ENCODE data around the gene TOE1. TPM values are rescaled to one million over a fixed set of nuclear protein-coding genes. Genes with fewer than 3 reads are reported as not detected.

The TOE1 gene
- total RNA-seq, 2 donors from 2014 or later, result 9.6 to 16.7 TPM

GRCh38 chr1:45348609-45348965 lies 8.6 kb downstream of the TOE1 start:
- peaks cover 18% of the 10 kb centered on the region for H3K36me3 ChIP-seq (ENCODE audit: control insufficient read depth, insufficient read depth, low read length)
- no peak overlapping the region for H3K9ac ChIP-seq (ENCODE audit: extremely low read depth, low read length, poor library complexity, severe bottlenecking)
- H3K27me3 Mint-ChIP-seq (ENCODE audit: insufficient read depth), result no peaks in the 10 kb centered on the region
- H3K4me1 Mint-ChIP-seq, result no peaks in the 10 kb centered on the region
- no peak overlapping the region for H3K4me3 ChIP-seq (ENCODE audit: low read length)
- H3K36me3 Mint-ChIP-seq (ENCODE audit: low read depth), result peaks cover 15% of the 10 kb centered on the region
- no peak overlapping the region for H3K27ac ChIP-seq (ENCODE audit: low read depth, low read length)
- TF ChIP-seq, protein P1, sequence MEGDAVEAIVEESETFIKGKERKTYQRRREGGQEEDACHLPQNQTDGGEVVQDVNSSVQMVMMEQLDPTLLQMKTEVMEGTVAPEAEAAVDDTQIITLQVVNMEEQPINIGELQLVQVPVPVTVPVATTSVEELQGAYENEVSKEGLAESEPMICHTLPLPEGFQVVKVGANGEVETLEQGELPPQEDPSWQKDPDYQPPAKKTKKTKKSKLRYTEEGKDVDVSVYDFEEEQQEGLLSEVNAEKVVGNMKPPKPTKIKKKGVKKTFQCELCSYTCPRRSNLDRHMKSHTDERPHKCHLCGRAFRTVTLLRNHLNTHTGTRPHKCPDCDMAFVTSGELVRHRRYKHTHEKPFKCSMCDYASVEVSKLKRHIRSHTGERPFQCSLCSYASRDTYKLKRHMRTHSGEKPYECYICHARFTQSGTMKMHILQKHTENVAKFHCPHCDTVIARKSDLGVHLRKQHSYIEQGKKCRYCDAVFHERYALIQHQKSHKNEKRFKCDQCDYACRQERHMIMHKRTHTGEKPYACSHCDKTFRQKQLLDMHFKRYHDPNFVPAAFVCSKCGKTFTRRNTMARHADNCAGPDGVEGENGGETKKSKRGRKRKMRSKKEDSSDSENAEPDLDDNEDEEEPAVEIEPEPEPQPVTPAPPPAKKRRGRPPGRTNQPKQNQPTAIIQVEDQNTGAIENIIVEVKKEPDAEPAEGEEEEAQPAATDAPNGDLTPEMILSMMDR (conservative IDR thresholded peaks at IDR 0.05), result no peak
- WGBS, 2 experiments (ENCODE audit: insufficient coverage in 1 of 2, insufficient read length in 1 of 2), result 91 to 93% methylated on average over 1 of the region's 1 CpG
- no peak for DNase-seq
- no peaks in the 10 kb centered on the region for H3K4me1 ChIP-seq (ENCODE audit: control insufficient read depth, insufficient read depth, low read length)
- no peaks in the 10 kb centered on the region for H3K27me3 ChIP-seq (ENCODE audit: control insufficient read depth, insufficient read depth, low read length, poor library complexity, severe bottlenecking)
- H3K4me3 Mint-ChIP-seq, result no peak overlapping the region
- no peak overlapping the region for H3K27ac Mint-ChIP-seq
- no peaks in the 10 kb centered on the region for H3K9me3 Mint-ChIP-seq
- H3K9me3 ChIP-seq (ENCODE audit: control insufficient read depth, low read length), result no peaks in the 10 kb centered on the region

DNA sequence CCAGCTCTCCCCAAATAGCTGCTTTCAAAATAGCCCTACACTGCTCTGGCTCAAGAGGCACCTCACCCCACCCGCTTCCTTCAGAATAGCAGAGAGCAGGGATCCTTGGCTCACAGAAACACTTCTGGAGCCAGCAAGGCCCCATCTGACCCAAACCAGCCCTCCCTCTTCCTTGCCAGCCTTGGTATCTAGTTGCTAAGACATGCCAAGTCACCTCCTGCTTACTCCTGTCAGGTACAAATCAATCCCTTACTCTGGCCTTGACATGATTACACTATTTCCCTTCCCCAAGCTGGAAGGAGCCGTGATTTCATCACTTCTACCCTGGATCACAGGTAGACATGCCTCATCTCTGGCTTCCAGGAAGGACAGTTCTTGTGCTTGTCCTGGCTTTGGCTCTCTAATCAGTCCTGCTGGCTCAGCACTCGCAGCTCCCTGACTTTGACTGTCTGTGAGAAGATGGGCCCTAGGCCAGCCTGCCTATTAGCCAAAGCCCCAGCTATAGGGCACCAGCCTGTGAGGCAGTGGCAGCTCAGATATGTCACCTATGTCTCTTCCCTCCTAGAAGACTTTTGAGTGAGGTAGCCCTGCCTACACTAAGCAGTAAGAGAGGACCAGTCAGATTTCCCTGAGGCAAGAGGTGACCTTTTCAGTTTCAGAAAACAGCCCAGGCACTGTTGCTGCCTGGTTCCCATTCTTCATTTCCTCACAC lies 9.2 kb downstream of the TOE1 start:
- H3K9ac ChIP-seq (ENCODE audit: extremely low read depth, low read length, poor library complexity, severe bottlenecking), result no peak overlapping the region
- H3K4me1 Mint-ChIP-seq, result no peaks in the 10 kb centered on the region
- 83 to 90% methylated on average over 1 to 3 of the region's 3 CpGs for WGBS, 2 experiments (ENCODE audit: insufficient coverage in 1 of 2, insufficient read length in 1 of 2)
- DNase-seq, result peak; percentile 51
- H3K9me3 Mint-ChIP-seq, result no peaks in the 10 kb centered on the region
- no peaks in the 10 kb centered on the region for H3K27me3 ChIP-seq (ENCODE audit: control insufficient read depth, insufficient read depth, low read length, poor library complexity, severe bottlenecking)
- H3K27me3 Mint-ChIP-seq (ENCODE audit: insufficient read depth), result no peaks in the 10 kb centered on the region
- peaks cover 13% of the 10 kb centered on the region for H3K36me3 ChIP-seq (ENCODE audit: control insufficient read depth, insufficient read depth, low read length)
- peaks cover 13% of the 10 kb centered on the region for H3K36me3 Mint-ChIP-seq (ENCODE audit: low read depth)
- no peak overlapping the region for H3K4me3 Mint-ChIP-seq
- TF ChIP-seq, protein P1 (conservative IDR thresholded peaks at IDR 0.05), result no peak
- H3K27ac ChIP-seq (ENCODE audit: low read depth, low read length), result no peak overlapping the region
- H3K4me1 ChIP-seq (ENCODE audit: control insufficient read depth, insufficient read depth, low read length), result no peaks in the 10 kb centered on the region
- H3K9me3 ChIP-seq (ENCODE audit: control insufficient read depth, low read length), result no peaks in the 10 kb centered on the region
- H3K4me3 ChIP-seq (ENCODE audit: low read length), result no peak overlapping the region
- H3K27ac Mint-ChIP-seq, result no peak overlapping the region

DNA sequence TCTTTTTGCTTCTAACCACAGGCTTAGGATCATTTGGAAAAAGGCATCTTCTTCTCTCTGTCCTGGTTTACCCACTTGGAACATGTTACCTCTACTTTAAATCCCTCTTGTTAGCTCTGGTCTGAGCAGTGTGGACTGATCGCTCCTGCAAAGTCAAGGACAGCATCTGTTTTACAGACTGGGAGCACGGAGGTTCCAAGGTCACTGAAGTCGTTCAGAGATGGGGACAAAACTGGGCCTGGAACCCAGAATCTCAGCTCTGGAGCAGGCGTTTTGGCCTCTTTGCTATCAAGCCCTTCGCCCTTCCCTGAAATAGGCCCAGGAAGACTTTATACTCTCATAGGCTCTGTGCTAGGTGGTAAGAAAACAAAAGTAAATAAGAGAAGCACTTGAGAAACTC lies 11.5 kb downstream of the TOE1 start:
- H3K4me1 Mint-ChIP-seq, result peaks cover 2% of the 10 kb centered on the region
- Histone ChIP-seq H3K9me3 (ENCODE audit: control insufficient read depth, low read length) (no peaks in the 10 kb centered on the region), H3K4me1 (ENCODE audit: control insufficient read depth, insufficient read depth, low read length) (no peaks in the 10 kb centered on the region), H3K27ac (ENCODE audit: low read depth, low read length) (no peak overlapping the region), H3K9ac (ENCODE audit: extremely low read depth, low read length, poor library complexity, severe bottlenecking) (no peak overlapping the region), H3K4me3 (ENCODE audit: low read length) (no peak overlapping the region), H3K36me3 (ENCODE audit: control insufficient read depth, insufficient read depth, low read length) (no peaks in the 10 kb centered on the region), H3K27me3 (ENCODE audit: control insufficient read depth, insufficient read depth, low read length, poor library complexity, severe bottlenecking) (no peaks in the 10 kb centered on the region)
- H3K27ac Mint-ChIP-seq, result no peak overlapping the region
- H3K36me3 Mint-ChIP-seq (ENCODE audit: low read depth), result peaks cover 1% of the 10 kb centered on the region
- WGBS, 2 experiments (ENCODE audit: insufficient coverage in 1 of 2, insufficient read length in 1 of 2), result 88 to 96% methylated on average over 4 to 5 of the region's 5 CpGs
- DNase-seq, result no peak
- no peak overlapping the region for H3K4me3 Mint-ChIP-seq
- TF ChIP-seq, protein P1 (conservative IDR thresholded peaks at IDR 0.05), result no peak
- H3K9me3 Mint-ChIP-seq, result no peaks in the 10 kb centered on the region
- no peaks in the 10 kb centered on the region for H3K27me3 Mint-ChIP-seq (ENCODE audit: insufficient read depth)

All from endodermal cell (in vitro differentiated cells).